GM12878 (cell line): ENCODE results near the gene IFI44L. TPM values are rescaled to one million over a fixed set of nuclear protein-coding genes. Genes with fewer than 3 reads are reported as not detected.

ENCODE experiments used
- ATAC-seq: fragments of 200-7000 bp; cut with Tn5 transposase; 3 replicates; pipeline ENCODE4 v1.9.1; 2020; ENCODE audit warnings: mild to moderate bottlenecking, moderate library complexity
- BruUV-seq: library from RNA; stranded (reverse); fragments of 400-500 nt; replicated peaks from 2 replicates; lab custom pipeline; 2021; lab: Mats Ljungman, UMichigan
- CTCF ChIA-PET: fragments of 300-600 bp; sonication (Branson Sonifier 250); formaldehyde crosslinking; extraction: SDS; loops from one replicate; lab custom pipeline; 2021; ENCODE audit warnings: inconsistent platforms; lab: Yijun Ruan, JAX
- POLR2A ChIA-PET: fragments of 350-600 bp; formaldehyde crosslinking; extraction: SDS; loops from one replicate; lab custom pipeline; 2021; ENCODE audit warnings: inconsistent platforms; lab: Charles Lee
- RAD21 ChIA-PET: fragments of 300-600 bp; sonication (Branson Sonifier 250); formaldehyde crosslinking; loops from one replicate; lab custom pipeline; 2023; ENCODE audit warnings: antibody characterized with exemption; ENCODE audit not compliant: unreplicated experiment; lab: Charles Lee
- SMC1A ChIA-PET: fragments of 300-600 bp; sonication (Branson Sonifier 250); formaldehyde crosslinking; loops from one replicate; lab custom pipeline; 2023; ENCODE audit not compliant: unreplicated experiment, uncharacterized antibody; lab: Charles Lee
- DNase-seq: peaks from one replicate; pipeline ENCODE4 v3.0.0-alpha.2; 2011; ENCODE audit warnings: low read depth, low spot score
- FAIRE-seq: peaks from 3 replicates; lab custom pipeline; 2011; peaks lifted over from hg19 to GRCh38; lab: Jason Lieb, UNC
- H2AFZ ChIP-seq: 2 replicates; pipeline ENCODE4 v1.6.0; 2011; ENCODE audit warnings: low read depth, low read length, control low read depth; ENCODE audit not compliant: control insufficient read depth
- H3K27ac ChIP-seq: 2 replicates; pipeline ENCODE4 v1.5.1; 2011; ENCODE audit warnings: control low read depth; ENCODE audit not compliant: control insufficient read depth, insufficient read depth
- H3K27me3 ChIP-seq, 2 experiments: replicated peaks in 1 of 2; 2 replicates each; pipeline versions ENCODE4 v1.6.0 to v1.6.1; 2011; ENCODE audit warnings: low read length in 1 of 2; ENCODE audit not compliant: control insufficient read depth in 2 of 2, insufficient read depth in 2 of 2
- H3K36me3 ChIP-seq, 2 experiments: 2 replicates each; pipeline ENCODE4 v1.5.1; 2011; ENCODE audit warnings: low read length in 1 of 2; ENCODE audit not compliant: control insufficient read depth in 2 of 2, insufficient read depth in 2 of 2
- H3K4me1 ChIP-seq: 2 replicates; pipeline ENCODE4 v1.6.1; 2011; ENCODE audit warnings: mild to moderate bottlenecking, low read length, moderate library complexity, mixed read lengths; ENCODE audit not compliant: control insufficient read depth, insufficient read depth
- H3K4me2 ChIP-seq: 2 replicates; pipeline ENCODE4 v1.6.0; 2011; ENCODE audit warnings: control low read depth; ENCODE audit not compliant: control insufficient read depth, insufficient read depth
- H3K4me3 ChIP-seq: fragments of 200-600 bp; sonication (generic); 2 replicates; pipeline ENCODE4 v1.5.1; 2016
- H3K79me2 ChIP-seq: 2 replicates; pipeline ENCODE4 v1.6.0; 2011; ENCODE audit warnings: low read length; ENCODE audit not compliant: control insufficient read depth, insufficient read depth
- H3K9ac ChIP-seq: 2 replicates; pipeline ENCODE4 v1.8.0; 2011; ENCODE audit warnings: low read length, control low read depth, mixed read lengths; ENCODE audit not compliant: control insufficient read depth, insufficient read depth
- H3K9me3 ChIP-seq: replicated peaks from 3 replicates; pipeline ENCODE4 v1.5.1; 2011; ENCODE audit warnings: mild to moderate bottlenecking, low read length; ENCODE audit not compliant: control insufficient read depth, insufficient read depth
- H4K20me1 ChIP-seq: 2 replicates; pipeline ENCODE4 v1.6.0; 2011; ENCODE audit not compliant: control insufficient read depth, insufficient read depth
- CBX5 ChIP-seq: sonication (generic); IDR thresholded peaks from 2 replicates; pipeline ENCODE4 v1.6.1; 2016; ENCODE audit warnings: low read depth, moderate library complexity, mild to moderate bottlenecking, inconsistent platforms
- EP300 ChIP-seq, 2 experiments: fragments of 150-350 bp in 1 of 2; IDR thresholded peaks; 2 replicates each; pipeline ENCODE4 v1.6.1; 2011 to 2012; ENCODE audit warnings: low read depth in 2 of 2, low read length in 2 of 2, borderline replicate concordance in 1 of 2, improper control_type of control experiment in 1 of 2, inconsistent platforms in 1 of 2; ENCODE audit not compliant: control insufficient read depth in 1 of 2
- FOXM1 ChIP-seq: IDR thresholded peaks from 2 replicates; pipeline ENCODE4 v1.6.1; 2012; ENCODE audit warnings: low read depth, mild to moderate bottlenecking, inconsistent platforms, low read length, moderate library complexity
- NBN ChIP-seq: fragments of 450-650 bp; IDR thresholded peaks from 2 replicates; pipeline ENCODE4 v1.6.1; 2016
- SMARCA5 ChIP-seq: fragments of 450-650 bp; IDR thresholded peaks from 2 replicates; pipeline ENCODE4 v1.6.1; 2017; ENCODE audit warnings: mild to moderate bottlenecking
- YBX1 ChIP-seq: fragments of 450-650 bp; IDR thresholded peaks from 2 replicates; pipeline ENCODE4 v1.6.1; 2016; ENCODE audit warnings: antibody characterized with exemption
- WGBS: methylation state at CpG from one replicate; pipeline ENCODE4 v1.1.6; 2016; ENCODE audit warnings: low lambda C conversion rate; ENCODE audit not compliant: insufficient replicate concordance, insufficient coverage; ENCODE audit errors: missing lambda C conversion rate; 5-methylcytosine and 5-hydroxymethylcytosine counted together
- in situ Hi-C: fragments of 300-500 bp; cut with MboI; formaldehyde crosslinking; loops from 9 replicates; pipeline ENCODE4 v1.14.3; 2018; ENCODE audit warnings: mixed read lengths
- intact Hi-C: fragments of 100-400 bp; cut with micrococcal nuclease; formaldehyde crosslinking; loops from one replicate; pipeline ENCODE4 v1.14.2; 2022; ENCODE audit not compliant: unreplicated experiment
- polyA plus RNA-seq, 11 experiments: library from polyadenylated mRNA; depleted of rRNA in 4 of 11; unstranded in 6 of 11; stranded (reverse) in 5 of 11; fragments of >200 nt; fragmentation: Nextera tagmentation in 4 of 11; fragmentation: Illumina TruSeq in 1 of 11; extraction: Ambion mirVana in 4 of 11; extraction: Trizol in 1 of 11; gene quantifications; 1 replicate in 1 of 11; 2 replicates in 10 of 11; pipeline versions ENCODE4 v1.2.1 to v1.2.3, GENCODE V29; 2011 to 2016; ENCODE audit warnings: inconsistent platforms in 2 of 11, missing spikeins in 2 of 11, low read depth in 1 of 11
- total RNA-seq, 4 experiments: library from RNA; depleted of rRNA in 3 of 4; stranded (reverse); fragments of >200 nt in 3 of 4; fragmentation: Illumina TruSeq in 1 of 4; extraction: Trizol in 1 of 4; gene quantifications; 2 replicates each; pipeline versions ENCODE4 v1.2.1 to v1.2.3, GENCODE V29; 2013 to 2021
- TF ChIP-seq, protein P1 (sequence below): IDR thresholded peaks from 2 replicates; pipeline ENCODE4 v1.6.1; 2012; ENCODE audit warnings: low read length, inconsistent platforms

IFI44L gene
- total and polyA plus RNA-seq, 10 of the 15 experiments (the other 5 are each of a cell fraction or from before 2014, with no cell fraction given) = 58.0 to 371 (median 173) TPM

DNA sequence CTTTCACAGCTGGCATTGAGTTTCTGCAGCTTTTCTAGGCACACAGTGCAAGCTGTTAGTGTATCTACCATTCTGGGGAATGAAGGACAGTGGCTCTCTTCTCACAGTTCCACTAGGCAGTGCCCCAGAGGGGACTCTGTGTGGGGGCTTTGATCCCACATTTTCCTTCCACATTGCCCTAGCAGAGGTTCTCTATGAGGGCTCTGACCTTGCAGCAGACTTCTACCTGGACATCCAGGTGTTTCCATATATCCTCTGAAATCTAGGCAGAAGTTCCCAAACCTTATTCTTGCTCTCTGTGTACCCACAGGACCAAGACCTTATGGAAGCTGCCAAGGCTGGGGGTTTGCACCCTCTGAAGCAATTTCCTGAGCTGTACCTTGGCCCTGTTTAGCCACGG, 27.0 kb downstream of the IFI44L start:
- Histone ChIP-seq H3K9me3 (peaks cover 25% of the 10 kb centered on the region), H2AFZ (no peak overlapping the region), H3K4me3 (no peak overlapping the region), H3K79me2 (peaks cover 32% of the 10 kb centered on the region), H3K27ac (no peak overlapping the region), H3K27me3 (no peaks in the 10 kb centered on the region), H3K36me3 (peaks cover 0 to 28% of the 10 kb centered on the region in 2 experiments; a peak in 2 of 4 replicates), H3K4me1 (no peaks in the 10 kb centered on the region), H3K9ac (no peak overlapping the region), H4K20me1 (no peaks in the 10 kb centered on the region), H3K4me2 (no peak overlapping the region)
- no TSS peak for BruUV-seq
- ChIA-PET CTCF (interaction anchor here (1.1 kb wide), 1 partner anchor 9 kb away, joined by 4 read pairs; no protein-coding TSS in a partner anchor), RAD21 (no interaction called here), POLR2A (interaction anchor here (2.7 kb wide), 1 partner anchor 27 kb away, joined by 8 read pairs; the partner anchor contains the start of gene IFI44L), SMC1A (interaction anchor here (1.4 kb wide), 1 partner anchor 20 kb away, joined by 5 read pairs; no protein-coding TSS in a partner anchor)
- in situ Hi-C loops (loop anchor here (25.0 kb wide), 1 partner anchor 885 kb away; the partner anchor contains the start of gene USP33), intact Hi-C loops (no loop called here)
- TF ChIP-seq FOXM1 = no peak
- TF ChIP-seq EP300 (IDR thresholded peaks at IDR 0.05; ENCODE audit: borderline replicate concordance in 1 of 2, control insufficient read depth in 1 of 2, low read depth in 2 of 2, low read length in 2 of 2) = no peak
- peak; percentile 96 for TF ChIP-seq CBX5
- no peak for TF ChIP-seq YBX1
- no peak for TF ChIP-seq SMARCA5
- TF ChIP-seq, protein P1, sequence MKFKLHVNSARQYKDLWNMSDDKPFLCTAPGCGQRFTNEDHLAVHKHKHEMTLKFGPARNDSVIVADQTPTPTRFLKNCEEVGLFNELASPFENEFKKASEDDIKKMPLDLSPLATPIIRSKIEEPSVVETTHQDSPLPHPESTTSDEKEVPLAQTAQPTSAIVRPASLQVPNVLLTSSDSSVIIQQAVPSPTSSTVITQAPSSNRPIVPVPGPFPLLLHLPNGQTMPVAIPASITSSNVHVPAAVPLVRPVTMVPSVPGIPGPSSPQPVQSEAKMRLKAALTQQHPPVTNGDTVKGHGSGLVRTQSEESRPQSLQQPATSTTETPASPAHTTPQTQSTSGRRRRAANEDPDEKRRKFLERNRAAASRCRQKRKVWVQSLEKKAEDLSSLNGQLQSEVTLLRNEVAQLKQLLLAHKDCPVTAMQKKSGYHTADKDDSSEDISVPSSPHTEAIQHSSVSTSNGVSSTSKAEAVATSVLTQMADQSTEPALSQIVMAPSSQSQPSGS = no peak
- no peak for TF ChIP-seq NBN
- WGBS = 100% methylated on average over 1 of the region's 1 CpG
- FAIRE-seq (no peak), DNase-seq (no peak), ATAC-seq (no peak)
